HG03432 (cell line): ENCODE results near the gene CMYA5.
"Not testable (repeated sequence)": the region's sequence is repeated elsewhere in the genome, so short reads cannot be mapped to it uniquely, and the experiment has no call there.

Experiments
- ATAC-seq: cut with Tn5 transposase; IDR thresholded peaks from one replicate; pipeline ENCODE4 v1.9.1; 2021; ENCODE audit warnings: mild to moderate bottlenecking, moderate library complexity; ENCODE audit not compliant: unreplicated experiment

CMYA5 gene

DNA sequence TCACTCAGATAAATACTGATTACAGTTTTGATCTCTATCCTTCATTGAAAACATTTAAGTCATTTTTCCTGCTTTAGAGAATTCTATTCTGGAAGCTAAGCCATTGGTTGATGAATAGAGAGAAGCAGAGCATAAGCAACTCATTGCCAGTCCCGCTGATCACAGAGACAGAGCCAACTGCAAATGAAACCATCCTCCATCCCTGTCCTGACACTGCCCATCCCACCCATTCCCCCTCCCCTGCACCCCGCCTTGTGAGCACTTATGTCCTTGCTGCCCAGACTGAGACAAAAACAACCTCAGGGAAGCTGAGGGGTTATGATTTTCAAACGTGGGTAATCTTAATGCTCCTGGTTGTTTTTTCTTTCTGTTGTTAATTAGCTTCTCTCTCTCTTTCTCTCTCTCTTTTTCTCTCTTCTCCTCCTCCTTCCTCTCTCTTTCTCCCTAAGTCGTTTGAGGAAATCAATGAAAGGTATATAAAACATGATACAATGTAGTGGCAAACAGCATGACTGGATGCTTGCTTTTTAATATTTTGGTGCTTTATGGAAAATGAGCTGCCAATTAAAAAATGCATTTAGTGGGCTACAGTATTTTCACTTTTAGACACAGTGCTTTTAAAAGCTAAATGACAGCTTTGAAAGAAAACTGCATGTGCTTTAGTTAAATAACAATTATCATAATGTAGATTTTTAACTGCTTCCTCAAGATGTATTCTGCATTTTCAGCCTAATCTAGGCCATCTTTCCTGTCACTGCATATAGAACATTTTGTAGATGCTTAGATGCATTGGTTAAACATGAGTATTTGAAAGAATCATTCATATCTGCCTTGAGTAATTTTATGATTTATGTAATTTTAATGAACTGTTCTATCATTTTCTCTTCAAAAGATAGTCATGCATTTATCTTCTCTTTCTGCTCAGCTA lies 57.3 kb downstream of the CMYA5 start:
- no peak for ATAC-seq

DNA sequence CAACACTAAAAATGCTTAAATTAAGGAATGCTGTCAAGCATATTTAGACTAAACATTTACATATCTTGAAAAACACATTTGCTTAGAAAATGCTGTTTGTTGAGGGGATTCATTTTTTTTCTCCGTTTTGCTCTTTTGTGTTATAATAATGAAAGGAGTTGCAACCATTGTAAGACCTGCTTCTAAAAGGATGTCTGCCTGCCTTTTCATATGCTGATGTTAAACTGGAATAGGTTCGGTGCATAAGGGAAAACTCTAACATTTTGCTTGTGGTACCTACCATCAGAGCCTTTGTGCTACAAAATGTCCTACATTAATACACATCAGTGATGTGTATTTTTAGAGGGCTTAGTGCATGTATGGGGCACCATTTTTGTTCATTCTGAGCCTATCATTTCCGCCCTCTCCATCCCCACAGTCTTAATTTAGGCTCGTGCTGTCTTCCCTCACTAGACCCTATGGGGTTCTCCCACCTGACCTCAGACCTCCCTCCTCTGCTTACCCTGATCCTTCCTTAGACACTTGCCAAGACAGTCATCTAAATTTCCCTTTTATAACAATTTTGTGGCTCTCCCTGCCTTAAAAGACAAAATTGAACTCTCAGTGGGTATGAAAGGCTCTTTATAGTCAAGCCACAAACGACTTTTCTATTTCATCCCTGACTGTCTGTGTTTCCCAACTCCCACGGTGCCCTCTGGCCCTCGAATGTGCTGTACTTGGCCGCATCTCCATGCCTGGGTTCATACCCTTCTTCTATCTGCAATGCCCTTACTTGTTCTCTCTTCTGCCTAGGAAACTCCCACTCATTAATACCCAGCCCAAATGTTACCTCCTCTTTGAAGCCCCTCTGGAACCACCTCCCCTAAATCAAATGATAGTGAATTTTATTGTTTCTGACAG lies 61.2 kb downstream of the CMYA5 start:
- ATAC-seq: no peak

DNA sequence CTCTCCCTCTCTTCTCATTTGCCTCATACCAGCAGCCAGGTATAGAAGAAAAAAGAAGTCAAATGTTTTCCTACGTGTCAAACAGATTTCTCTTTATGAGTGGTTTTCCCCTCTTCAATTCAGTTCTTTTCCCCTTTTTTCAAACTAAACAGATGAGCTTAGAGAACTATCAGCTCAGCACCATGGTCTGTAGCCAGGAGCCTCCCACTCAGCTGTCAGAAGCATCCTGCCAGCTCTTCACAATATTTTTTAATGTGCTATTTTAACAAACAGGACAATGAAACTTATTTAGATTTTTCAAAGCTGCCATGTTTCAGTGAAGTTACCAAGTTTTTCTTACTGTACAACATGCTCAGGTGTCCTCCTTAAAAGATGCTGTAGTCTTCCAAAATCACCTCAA lies 63.5 kb downstream of the CMYA5 start:
- ATAC-seq: no peak

DNA sequence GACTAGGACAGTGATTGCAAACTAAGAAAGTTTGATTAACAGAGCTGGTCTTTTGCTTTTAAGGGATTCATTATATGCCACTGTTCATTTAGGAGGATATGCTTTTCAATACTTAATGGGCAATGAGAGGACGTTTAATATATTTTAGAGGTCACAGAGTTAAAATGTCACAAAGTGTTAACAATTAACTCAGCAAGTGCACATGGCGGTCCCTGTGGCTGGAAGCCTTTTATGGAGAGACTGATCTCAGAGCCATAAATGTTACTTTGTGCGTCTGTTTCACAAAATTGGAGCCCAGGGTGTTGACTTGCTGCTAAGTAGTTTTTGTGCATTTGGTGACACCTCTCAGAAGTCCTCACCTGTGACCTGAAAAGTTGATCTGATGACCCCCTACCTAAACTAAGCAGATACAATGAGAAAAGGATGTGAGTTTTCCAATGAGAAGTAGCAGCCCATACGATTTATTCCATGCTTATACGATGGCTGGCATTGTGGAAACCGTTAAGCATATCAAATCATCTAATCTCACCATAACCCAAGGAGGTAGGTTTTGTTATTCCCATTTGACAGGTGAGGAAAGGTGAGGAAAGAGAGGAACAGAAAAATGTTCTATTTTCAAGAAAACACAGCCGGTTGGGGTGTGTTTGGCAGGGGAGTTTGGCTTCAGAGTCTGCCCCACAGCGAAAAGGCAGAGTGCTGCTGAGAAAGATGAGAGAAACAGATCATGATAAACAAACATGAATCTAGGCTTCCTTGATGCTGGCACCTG lies 64.4 kb downstream of the CMYA5 start:
- ATAC-seq: no peak

DNA sequence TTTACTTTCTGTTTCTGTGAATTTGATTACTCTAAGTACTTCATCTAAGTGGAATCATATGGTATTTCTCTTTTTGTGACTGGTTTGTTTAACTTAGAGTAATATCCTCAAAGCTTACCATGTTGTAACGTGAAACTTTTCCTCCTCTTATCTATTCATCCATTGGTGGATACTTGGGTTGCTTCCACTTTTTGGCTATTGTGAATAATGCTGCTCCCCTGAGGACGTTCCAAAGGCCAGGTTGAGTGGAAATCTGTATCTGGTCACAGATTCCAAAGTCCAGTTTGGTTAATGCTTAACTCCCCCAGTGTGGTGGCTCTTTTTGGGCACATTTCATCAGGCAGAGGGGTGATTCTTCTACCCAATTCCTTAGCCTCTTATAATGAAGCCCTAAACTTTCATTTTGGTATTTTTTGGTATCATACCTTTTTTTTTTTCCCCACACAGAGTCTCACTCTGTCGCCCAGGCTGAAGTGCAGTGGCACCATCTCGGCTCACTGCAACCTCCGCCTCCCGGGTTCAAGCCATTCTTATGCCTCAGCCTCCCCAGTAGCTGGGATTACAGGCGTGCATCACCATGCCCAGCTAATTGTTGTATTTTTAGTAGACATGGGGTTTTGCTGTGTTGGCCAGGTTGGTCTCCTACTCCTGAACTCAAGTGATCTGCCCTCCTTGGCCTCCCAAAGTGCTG lies 65.4 kb downstream of the CMYA5 start:
- ATAC-seq: no peak

DNA sequence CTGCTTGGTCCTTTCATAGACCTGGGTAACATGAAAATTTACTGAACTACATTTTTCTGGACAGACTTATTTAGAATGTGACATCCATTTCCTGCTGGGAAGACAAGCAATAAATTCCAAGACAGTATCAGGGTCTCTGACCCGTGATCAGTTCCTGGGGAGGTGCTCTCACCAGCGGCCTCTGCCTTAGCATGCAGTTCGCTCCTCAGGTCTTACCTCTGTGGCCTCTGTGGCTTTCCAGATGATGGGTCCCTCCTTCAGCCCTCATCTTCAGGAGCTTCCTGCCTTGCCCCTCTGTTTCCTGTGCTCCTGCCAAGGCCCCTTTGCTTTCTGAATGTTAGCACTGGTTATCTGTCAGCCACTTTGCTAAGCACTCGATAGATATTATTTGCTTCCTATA lies 66.4 kb downstream of the CMYA5 start:
- no peak for ATAC-seq

DNA sequence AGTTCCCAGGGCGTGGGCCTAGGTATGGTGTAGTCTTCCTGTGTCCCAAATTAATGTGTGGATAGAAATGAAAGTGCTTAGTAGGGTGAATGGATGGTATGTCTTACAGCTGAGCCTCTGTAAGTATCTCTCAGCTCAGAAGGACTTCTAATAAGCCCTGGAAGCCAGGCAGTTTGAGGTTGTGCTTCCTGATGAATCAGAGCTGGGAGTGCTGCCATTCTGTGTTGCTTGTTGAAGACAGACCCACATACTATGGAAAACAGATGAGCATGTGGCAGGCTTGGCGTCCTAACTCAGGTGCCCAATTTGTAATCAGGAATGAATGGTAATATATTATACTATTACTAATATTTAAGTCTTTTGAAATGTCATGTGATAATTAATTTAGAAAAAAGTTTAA lies 69.8 kb downstream of the CMYA5 start:
- no peak for ATAC-seq

DNA sequence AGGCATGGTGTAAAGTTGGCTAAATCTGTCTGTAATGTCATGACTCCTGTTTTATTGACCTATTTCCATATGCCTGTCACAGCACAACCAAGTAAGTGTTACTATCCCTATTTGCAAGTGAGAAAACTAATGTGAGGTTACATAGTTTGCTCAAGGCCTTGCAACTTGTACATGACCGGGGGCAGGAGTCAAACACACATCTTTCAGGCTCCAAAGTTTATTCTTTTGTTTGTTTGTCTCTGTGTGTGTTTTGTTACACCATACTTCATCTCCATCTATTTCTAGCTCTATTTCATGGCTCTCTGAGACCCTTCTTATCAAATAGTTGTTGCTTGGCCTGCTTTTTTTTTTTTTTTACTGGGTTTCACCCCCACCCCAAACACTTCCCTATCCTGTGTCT lies 70.2 kb downstream of the CMYA5 start:
- ATAC-seq: no peak

DNA sequence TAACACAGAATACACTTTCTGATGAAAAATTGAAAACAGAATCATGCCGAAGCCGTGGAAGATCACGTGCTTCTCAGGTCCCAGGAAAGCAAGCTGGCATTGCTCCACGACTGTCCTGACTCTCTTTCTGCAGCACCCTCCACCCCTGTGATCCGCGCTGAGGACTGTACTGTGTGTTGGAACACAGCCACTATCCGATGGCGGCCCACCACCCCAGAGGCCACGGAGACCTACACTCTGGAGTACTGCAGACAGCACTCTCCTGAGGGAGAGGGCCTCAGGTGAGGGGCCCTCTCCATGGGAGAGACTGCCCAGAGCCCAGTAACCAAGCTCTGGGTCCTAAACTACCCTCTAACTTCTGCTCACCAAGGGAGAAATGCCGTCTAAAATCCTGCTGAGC lies 73.3 kb downstream of the CMYA5 start:
- ATAC-seq: no peak

DNA sequence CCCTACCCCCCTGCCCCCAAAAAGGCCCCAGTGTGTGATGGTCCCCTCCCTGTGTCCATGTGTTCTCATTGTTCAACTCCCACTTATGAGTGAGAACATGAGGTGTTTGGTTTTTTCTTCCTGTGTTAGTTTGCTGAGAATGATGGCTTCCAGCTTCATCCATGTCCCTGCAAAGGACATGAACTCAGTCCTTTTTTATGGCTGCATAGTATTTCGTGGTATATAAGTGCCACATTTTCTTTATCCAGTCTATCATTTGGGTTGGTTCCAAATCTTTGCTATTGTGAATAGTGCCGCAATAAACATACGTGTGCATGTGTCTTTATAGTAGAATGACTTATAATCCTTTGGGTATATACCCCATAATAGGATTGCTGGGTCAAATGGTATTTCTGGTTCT lies 74.5 kb downstream of the CMYA5 start:
- ATAC-seq: not testable (repeated sequence)

DNA sequence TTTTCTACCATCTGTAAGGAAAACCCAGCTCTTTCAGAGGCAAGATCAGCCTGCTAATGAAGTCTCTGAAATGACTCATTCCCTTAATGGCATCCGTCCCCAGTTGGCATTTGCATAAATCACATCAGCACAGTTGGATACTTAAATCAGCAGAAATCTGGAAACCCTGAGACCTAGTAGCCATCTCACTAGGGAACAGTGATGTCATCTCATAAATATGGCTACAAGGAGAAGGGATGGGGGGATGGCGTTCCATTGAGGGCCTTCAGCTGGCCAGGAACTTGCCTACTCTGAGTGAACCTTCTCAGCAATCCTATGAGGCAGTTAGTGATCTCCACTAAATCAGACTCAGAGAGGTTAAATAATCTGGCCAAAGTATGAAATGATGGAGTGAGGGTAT lies 81.8 kb downstream of the CMYA5 start:
- no peak for ATAC-seq

DNA sequence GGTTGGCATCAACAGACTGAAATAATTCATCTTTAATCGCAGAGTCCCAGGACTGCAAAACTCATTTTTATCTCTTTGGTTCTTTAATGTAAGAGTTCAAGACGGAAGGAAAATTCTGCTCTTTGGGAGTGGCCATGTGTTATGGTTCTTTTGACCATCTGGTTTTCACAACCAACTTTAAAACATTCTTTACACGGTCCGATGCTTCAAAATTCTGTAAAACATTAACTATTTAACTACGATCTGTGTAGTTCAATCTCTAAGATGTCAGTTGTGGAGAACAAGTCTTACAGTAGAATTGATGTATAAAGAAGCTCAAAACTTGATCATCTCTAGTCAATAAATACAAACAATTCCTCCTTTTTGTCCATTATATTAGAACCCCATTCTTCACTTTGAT lies 83.0 kb downstream of the CMYA5 start:
- no peak for ATAC-seq

DNA sequence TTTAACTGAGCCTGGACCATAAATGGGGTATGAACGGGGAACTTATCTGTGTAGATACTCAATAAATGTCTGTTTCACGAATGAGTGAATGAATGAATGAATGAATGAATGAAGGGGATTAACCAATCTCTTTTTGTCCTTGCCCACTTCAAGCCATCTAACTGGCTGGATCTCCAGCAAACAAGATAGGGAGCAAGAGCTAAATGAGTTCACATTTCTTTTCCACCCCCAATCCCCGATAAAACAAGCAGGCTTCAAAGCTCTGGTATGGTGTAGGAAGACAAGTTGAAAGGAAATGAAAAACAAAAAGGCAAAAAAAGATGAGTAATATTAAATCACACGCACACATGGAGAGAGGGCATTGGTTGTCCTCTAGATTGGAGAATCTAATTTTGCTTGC lies 84.0 kb downstream of the CMYA5 start:
- ATAC-seq: no peak

DNA sequence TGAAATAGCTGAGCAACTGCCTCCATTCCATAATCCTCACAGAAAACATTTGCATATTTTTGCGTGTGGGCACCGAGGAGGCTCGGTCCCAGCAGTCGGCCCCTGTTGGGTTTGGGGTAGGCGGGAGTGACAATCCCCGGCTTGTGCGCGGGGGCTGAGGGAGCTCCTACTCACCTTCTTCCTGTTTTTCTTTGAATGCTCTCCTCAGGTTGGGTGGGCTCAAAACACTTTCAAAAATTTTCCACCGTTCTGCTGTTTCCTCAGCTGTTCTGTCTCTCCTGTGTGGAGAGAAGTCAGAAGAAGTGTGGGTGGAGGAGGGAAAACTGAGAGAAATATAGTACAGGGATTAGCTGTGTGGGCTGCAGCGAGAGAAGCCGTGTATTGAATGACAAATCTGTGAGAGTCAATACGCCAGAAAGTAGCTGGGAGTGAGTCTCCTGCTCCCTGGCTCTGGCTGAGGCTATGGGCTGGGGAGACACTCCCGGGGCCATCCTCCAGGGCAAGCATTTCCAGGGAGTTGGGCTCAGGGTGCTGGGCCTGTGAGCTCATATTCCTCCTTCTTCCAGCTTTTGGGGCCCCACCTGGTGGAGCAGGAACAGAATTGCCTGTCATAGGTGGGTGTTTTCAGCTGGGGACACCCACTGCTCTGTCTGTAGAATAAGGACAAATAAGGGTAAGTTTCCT lies 84.7 kb downstream of the CMYA5 start:
- no peak for ATAC-seq

DNA sequence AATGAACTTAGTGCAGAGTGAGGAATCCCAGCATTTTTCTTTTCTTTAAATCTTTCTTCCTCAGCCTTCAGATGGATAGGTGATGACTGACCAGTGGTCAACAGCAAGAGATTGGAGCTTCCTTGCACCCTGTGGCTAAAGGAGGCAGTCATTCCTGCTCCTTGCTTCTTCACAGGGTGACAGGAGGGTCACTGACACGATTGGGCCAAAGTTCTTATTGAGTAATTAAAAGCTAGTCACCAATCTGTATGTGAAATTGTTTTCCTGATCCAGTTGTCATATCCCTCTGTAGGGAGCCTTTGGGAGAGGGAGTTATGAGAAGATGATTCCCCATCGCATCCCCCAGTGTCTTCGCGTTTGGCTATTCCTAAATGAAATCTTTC lies 85.2 kb downstream of the CMYA5 start:
- ATAC-seq: no peak

DNA sequence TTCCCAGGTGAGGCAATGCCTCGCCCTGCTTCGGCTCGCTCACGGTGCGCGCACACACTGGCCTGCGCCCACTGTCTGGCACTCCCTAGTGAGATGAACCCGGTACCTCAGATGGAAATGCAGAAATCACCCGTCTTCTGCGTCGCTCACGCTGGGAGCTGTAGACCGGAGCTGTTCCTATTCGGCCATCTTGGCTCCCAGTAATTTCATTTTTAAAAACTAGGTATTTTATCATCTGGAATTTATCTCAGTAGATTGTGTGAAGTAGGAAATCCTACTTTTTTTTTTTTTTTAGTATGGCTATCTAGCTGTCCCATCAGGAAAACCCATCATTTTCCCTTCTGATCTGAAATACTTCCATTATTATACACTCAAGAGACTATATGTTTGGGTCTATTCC lies 95.1 kb downstream of the CMYA5 start:
- ATAC-seq: not testable (repeated sequence)

DNA sequence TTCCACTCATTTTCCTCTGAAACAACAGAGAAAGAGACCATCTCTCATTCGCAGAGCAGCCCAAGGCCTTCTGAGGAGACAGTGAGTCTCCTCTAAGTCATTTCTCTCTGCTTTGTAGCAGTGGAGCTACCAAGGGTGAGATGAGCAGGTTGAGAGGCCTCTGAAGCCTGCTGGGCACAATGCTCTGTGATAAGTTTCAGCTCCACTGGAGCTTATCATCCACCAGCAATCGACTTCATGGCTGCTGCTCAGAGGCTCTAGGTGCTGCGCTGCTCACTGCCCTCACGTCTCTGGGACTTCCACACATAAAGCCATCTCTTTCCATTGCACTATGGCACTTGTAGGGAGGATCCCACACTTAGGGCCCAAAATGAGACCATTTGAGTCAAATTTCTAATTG lies 96.3 kb downstream of the CMYA5 start:
- ATAC-seq: no peak

DNA sequence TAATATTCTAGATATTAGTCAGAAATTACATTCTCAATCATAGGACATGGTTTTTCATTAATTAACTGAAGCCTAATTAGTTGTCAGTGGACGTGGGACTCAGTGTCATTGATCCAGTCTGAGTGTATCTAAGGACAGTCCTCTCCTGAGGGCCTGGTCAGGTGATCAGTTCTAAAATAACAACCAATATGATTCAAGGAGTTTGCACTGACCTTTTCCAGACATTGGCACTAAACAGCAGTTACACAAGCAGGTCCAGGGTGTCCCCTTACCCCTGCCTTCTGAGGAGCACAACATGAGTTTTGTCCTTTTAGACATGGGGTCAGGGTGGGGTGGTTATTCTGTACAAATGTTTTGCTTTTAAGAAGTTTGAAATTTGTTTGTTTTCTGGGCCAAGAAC lies 97.8 kb downstream of the CMYA5 start:
- ATAC-seq: no peak

DNA sequence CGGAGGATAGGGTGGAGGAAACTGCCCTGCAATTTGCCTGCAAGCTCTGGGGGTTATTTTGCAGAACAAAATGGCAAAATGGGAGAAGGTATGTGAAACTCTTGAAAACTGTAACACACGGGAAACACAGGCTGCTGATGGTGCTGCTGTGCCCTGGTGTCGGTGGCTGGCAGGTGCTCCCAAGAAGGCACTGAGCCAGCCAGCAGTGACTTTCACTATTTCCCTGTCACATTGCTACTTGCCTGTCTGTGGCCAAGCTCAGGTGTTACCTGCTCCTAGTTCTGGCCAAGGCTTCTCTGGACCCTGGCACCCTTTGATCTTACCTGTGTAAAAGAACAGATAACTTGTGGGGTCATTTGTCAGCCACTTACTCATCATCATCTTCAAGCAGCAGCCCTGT lies 102.2 kb downstream of the CMYA5 start:
- ATAC-seq: no peak

DNA sequence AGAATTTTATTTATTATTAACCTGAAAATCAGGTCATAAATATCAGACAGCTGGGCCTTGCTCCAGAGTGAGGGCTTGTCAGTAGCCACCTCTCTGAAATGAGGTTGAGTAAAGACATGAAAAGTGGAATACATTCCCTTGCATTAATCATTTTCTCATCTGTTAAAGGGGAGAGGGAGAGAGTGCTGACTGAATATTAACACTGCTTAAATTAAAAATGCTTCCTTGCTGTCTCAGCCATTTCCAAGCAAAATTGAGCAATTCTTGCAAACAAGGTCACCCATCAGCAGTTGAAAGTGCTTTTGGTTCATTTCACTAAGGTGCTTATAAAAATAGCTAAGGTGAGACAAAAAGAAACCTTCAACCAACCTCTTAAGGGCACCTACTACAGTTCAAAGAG lies 102.8 kb downstream of the CMYA5 start:
- no peak for ATAC-seq
